ENCODE data around the gene SMIM5.

DNA sequence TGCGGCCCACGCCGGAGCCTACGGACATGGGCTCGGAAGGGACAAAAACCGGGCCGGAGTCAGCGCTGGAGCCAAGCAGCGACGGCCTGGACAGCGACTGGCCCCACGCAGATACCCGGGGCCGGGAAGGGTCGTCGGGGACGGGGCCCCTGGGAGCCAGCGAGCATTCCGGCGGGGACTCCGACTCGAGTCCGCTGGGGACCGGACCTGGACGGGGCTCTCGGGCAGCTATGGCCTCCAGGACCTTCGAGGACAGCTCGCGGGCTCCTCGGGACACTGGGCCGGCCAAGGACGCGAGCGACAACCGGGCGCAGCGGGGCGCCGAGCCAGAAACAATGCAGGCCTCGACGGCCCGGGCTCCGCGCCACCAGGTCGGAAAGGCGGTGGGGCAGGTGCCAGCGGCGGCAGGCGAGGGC is 44.6 kb upstream of the SMIM5 start:
- TF ChIP-seq CTCF (IDR thresholded peaks at IDR 0.05) (no peak), POLR2A (IDR thresholded peaks at IDR 0.05) (no peak)
